ENCODE measurements around the gene GDF15. TPM values are rescaled to one million over a fixed set of nuclear protein-coding genes. Genes with fewer than 3 reads are reported as not detected.

Gene GDF15
- polyA plus RNA-seq, 1 donor, result 0.41 TPM

DNA sequence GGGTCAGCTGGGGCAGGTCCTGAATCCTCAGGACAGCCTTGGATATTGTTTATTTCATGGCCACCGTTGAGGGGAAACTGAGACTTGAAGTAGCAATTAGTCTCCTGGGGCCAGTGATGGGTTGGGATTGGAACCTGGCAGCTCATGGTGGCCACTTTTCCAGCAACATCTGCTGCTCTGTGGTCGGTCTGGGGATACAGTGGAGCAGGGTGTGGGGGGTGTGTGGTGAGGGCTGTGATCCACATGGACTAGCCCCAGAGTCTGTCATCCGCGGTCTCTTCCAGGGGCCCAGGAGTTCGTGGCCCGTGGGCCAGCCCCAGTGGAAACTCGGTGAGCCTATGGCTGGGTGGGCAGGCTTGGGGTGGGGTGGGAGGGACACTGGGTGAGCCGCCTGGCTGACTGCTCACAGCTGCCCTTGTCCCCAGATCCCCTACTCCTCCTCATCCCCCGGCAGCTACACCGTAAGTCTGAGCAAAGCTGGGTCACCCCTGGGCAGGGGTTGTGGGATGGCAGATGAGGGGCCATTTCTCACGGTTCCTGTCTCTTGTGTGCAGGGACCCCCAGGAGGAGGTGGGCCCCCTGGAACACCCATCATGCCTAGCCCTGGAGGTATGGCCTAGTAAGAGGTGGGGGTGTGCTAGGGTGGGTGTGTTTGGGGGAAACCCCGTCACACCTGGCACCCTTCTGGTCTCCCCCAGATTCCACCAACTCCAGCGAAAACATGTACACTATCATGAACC, 46.5 kb downstream of the GDF15 start:
- DNase-seq, result no peak

DNA sequence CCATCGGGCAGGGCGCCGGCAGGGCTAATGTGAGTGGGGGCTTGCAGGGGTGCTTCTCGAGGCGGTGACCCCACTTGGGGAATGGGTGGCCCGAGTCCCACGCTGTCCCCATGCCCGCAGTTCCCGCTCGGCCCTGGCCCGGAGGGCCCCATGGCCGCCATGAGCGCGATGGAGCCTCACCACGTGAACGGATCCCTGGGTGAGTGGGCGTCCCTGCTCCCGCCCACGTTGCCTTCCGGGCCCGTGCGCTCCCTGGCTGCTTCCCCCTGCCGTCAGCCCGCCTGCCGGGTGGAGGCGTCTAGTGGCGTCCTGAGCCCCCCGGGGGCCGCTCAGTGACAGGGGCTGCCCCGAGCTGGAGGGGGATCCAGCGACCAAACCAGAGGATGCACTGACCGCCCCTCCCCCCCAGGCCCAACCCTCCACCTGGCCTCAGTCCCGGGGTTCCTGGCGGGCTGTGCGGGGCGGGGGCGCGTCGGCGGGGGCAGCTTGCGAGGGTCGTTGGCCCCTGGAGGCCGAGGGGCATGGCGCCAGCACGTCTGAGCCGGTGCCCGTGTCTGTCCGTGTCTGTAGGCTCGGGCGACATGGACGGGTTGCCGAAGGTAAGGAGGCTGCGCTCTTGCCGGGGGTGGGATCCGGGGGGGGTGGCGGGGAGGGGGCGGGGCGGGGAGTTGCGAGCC, 47.2 kb downstream of the GDF15 start:
- no peak for DNase-seq

DNA sequence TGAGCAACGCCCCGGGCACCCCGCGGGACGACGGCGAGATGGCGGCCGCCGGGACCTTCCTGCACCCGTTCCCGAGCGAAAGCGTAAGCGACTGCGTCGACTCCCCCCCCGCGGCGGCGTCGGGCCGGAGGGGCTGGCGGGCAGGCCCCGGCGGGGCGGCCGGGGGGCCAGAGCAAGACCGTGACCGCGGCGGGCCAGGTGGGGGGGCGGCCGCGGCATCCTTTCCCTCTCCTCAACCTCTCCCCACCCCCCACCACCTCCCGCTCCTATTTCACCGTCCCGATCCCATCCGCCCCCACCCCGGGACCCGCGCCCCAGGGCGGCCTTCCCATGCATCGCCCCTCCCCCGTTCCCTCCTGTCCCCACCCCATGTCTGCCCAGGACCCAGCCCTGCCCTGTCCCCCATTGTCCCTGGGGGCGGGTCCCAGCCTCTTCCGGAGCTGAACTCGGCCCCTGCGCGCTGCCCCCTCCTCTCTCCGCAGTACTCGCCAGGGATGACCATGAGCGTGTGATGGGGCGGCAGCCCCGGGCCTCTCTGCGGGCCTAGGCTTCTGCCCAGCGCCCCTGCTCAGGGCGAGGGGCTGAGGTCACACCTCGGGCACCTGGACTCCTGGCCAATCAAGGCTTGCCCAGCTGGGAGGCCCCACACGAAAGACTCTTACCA, 47.9 kb downstream of the GDF15 start:
- no peak for DNase-seq

DNA sequence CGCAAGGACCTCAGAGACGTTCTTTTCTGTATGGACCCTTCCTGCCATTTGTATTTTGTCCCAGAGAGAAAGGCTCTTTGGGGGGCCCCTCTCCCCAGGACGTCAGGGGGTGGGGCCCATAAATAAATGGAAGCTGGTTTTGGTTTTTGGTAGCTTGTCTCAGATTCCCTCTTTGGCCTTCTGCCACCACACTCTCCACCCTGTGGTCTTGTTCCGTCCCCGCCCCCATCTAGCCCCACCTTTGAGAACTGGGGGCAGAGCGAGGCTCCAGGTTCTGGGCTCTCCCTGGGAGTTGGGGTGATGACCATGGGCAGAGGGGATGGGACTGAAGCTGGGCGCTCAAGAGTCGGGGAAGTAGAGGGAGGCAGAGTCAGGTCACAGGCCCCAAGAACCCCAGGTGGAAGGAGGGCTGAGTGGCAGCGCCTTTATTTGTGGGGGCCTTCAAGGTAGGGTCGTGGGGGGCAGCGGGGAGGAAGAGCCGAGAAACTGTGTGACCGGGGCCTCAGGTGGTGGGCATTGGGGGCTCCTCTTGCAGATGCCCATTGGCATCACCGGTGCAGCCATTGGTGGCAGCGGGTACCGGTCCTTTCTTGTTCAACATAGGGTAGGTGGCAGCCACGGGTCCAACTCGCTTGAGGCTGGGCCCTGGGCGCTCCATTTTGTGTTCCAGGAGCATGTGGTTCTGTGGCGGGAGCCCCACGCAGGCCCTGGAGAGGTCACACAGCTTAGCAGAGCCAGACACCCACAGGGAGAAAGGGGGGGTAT, 48.6 kb downstream of the GDF15 start:
- no peak for DNase-seq

DNA sequence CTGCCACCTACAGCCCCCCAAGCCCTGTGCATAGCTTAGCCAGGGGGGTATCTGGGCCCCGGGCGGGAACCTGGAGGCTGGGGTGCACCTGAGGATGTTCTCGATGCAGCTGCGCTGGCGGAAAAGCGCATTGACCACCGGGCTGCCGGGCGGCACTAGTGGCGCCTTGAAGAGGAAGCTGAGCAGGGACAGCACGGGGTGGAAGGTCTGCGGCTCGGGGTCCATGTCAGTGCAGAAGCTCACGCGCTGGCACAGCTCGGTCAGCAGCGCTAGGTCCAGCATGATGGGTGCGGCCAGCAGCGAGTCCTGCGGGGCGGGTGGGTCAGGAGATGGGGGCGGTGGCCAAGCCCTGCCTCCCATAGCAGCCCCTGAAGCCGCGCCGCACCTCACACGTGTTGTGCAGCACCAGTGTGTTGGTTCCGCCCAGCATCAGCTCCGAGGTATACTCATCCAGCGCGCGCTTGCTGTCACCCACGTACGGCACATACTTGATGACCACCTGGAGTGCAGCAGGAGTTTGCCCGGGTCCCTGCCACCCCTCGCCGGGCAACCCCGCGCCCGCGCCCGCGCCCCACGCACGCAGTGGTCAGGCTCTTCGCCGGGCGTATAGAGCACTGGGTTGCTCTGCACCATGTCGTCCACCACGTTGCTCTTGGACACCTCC, 49.4 kb downstream of the GDF15 start:
- no peak for DNase-seq

DNA sequence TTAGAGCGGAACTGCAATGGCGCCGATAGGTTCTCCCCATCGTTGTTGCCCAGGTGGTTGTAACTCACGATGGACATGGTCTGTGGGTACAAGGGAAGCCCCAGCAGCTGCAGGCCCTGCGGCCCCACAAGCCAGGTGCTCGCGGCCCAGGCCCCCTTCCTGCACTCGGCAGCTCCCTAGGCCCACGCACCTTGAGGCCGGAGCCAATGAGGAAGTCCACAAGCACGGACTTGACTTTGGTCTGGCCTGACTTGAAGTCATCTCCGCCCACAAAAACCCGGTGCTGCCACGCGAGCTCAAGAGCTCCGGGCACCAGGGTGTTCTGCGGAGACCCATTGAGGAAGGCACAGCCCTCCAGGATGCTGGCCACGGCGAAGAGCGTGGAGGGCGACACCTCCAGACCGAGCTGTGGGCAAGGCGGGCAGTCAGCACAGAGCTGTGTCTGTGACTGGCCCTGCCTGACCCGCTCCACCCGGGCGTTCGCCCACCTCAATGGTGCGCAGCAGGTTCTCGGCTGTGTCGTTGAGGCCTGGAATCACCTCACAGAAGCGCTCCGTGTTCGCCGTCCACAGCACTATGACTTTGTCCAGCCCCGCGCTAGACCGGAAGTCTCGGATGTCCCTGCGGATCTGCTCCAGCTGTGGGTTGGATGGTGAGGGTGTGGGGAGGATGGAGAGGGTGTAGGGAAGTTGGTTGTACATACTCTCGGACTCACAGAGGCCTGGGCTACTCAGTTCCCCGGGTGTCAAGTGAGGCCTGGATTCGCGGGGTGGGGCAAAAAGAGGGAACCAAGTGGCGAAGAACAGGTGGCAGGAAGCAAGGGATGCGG, 50.1 kb downstream of the GDF15 start:
- DNase-seq, result no peak

DNA sequence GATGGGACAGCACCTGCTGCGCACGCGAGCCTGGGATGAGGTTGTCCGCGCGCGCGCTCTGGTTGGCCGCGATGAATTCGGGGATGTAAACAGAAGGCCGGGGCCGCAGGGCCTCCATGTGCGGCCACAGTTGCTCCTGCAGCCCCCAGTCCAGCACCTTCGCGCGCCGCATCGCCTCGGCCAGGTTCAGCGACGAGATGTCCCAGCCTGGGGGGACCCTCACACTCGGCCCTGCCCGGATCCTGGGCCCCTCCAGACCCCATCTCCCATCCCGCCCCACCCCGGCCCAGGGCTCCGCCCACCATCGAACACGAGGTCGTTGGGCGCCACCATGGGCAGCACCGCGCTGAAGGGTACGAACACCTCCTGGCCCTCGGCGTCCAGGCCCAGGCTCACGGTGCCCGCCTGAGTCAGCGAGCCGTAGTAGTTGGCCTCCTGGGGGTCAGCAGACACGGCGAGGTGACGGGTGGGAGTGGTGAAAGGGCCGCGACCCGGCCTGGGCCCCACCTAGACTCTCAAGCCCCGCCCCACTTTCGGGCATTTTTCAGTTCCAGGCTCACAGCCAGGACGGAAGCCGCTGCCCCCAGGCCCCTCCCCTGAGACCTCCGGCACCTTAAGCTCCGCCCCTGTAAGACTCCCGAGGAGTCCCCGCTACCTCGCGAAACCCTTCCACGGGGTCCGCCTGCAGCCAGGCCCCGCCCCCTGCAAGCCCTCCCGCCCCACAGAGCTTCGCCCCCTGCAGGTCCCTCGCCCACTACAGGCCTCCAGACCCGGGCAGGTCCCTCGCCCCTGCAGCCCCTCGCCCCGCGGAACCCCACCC, 50.9 kb downstream of the GDF15 start:
- no peak for DNase-seq

DNA sequence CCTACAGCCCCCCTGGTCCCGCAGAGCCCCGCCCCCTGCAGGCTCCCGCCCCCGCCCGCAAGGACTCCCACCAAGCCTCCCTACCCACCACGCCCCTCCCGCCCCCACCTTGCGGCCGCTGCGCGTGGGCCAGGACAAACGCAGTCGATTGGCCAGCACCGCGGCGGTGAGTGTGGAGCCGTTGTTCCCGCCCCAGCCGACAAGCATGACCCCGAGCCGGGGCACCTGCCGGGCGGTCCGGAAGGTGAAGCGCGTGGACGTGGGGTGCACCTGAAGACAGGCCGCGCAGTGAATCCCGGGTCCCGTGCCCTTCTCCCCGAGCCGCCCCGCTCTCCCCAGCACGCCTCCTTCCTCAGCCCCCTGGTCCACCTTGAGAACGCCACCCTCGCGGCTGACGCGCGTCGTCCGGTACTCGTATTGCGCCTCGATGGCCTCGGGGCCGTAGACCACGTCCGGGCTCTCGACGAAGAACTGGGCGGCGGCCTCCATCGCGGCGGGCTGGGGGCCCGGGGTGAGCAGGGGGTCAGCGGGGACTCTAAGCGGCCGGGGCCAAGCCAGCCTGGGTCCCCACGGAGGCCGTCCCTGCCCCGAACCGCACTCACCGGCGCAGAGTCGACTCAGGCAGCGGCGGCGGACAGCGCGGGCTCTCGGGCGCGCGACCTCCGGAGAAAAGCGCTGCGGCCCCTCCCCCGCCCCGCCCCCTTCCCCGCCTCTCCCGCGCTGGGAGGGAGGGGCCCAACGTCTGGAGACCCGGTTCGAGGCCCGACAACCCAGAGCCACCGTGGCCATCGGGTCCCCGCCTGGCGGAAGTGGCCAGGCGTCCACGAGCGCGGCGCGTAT, 51.8 kb downstream of the GDF15 start, which contains the start of gene ISYNA1:
TSS of gene ISYNA1 (minus strand) at position 643 of the 840 bp plus-strand sequence. CDS start at position 489, 154 bp downstream.
- DNase-seq, result no peak

DNA sequence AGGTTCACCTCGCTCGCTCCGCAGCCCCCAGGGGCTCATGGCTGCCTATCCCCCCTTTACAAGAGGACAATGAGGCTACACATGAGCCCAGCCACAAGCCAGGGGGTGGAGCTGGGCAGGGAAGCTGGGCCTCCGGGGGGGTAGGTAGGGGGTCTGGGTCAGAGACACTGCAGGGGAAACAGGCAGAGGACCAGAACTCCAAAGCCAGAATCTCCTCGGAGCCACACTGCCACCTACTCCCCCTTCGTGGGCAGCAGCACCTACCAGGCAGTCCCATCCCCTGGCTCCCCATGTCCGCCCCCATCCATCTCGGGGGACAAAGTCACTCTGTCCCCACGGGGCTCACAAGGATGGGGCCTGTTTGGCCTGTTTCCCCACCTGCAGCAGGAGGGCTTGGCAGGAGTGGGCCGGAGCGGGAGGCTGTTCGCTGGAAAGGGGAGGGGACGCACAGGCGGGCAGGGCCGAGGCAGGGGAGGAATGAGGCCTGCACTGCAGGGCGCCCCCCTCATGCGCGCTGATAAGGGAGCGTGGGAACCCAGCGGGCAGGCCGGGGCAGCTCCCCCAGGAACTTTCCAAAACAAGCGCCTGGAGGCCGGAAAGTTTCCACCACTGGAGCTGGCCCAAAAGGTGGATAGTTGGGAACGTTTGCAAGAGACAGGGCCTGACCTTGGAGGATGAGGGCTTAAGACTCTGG, 52.5 kb downstream of the GDF15 start:
- no peak for DNase-seq

Other genes with a start within 250 kb of the GDF15 start
- 66.1 TPM for gene PIK3R2, start 233.0 kb upstream of the GDF15 start, polyA plus RNA-seq (ENCODE audit: insufficient read length)
- gene IFI30, start 212.3 kb upstream of the GDF15 start, polyA plus RNA-seq (ENCODE audit: insufficient read length), result 2.9 TPM
- 6.5 TPM for gene MPV17L2, start 192.9 kb upstream of the GDF15 start, polyA plus RNA-seq (ENCODE audit: insufficient read length)
- 5.1 TPM for gene RAB3A, start 182.1 kb upstream of the GDF15 start, polyA plus RNA-seq (ENCODE audit: insufficient read length)
- gene PDE4C, start 159.7 kb upstream of the GDF15 start, polyA plus RNA-seq (ENCODE audit: insufficient read length), result 7.1 TPM
- 4.9 TPM for gene IQCN, start 111.7 kb upstream of the GDF15 start, polyA plus RNA-seq (ENCODE audit: insufficient read length)
- gene JUND, start 104.5 kb upstream of the GDF15 start, polyA plus RNA-seq (ENCODE audit: insufficient read length), result 139 TPM
- gene LSM4, start 63.1 kb upstream of the GDF15 start, polyA plus RNA-seq (ENCODE audit: insufficient read length), result 93.0 TPM
- gene PGPEP1, start 45.6 kb upstream of the GDF15 start, polyA plus RNA-seq (ENCODE audit: insufficient read length), result 14.4 TPM
- gene LRRC25, start 11.5 kb downstream of the GDF15 start, polyA plus RNA-seq (ENCODE audit: insufficient read length), result 2.6 TPM
- gene SSBP4, start 33.2 kb downstream of the GDF15 start, polyA plus RNA-seq (ENCODE audit: insufficient read length), result 135 TPM
- 231 TPM for gene ISYNA1, start 52.0 kb downstream of the GDF15 start, polyA plus RNA-seq (ENCODE audit: insufficient read length)
- 20.8 TPM for gene ELL, start 135.9 kb downstream of the GDF15 start, polyA plus RNA-seq (ENCODE audit: insufficient read length)
- 134 TPM for gene FKBP8, start 157.4 kb downstream of the GDF15 start, polyA plus RNA-seq (ENCODE audit: insufficient read length)
- 77.3 TPM for gene KXD1, start 171.7 kb downstream of the GDF15 start, polyA plus RNA-seq (ENCODE audit: insufficient read length)
- 1,296 TPM for gene UBA52, start 185.7 kb downstream of the GDF15 start, polyA plus RNA-seq (ENCODE audit: insufficient read length)
- 32.7 TPM for gene REX1BD, start 202.6 kb downstream of the GDF15 start, polyA plus RNA-seq (ENCODE audit: insufficient read length)
- 6.4 TPM for gene CRLF1, start 220.6 kb downstream of the GDF15 start, polyA plus RNA-seq (ENCODE audit: insufficient read length)
- 3.5 TPM for gene TMEM59L, start 226.7 kb downstream of the GDF15 start, polyA plus RNA-seq (ENCODE audit: insufficient read length)